ENCODE data around the gene SCEL. TPM values are rescaled to one million over a fixed set of nuclear protein-coding genes. Genes with fewer than 3 reads are reported as not detected.
"Not testable (repeated sequence)": the region's sequence is repeated elsewhere in the genome, so short reads cannot be mapped to it uniquely, and the experiment has no call there.

The SCEL gene
- polyA plus RNA-seq, 1 donor, result 1.9 TPM

DNA sequence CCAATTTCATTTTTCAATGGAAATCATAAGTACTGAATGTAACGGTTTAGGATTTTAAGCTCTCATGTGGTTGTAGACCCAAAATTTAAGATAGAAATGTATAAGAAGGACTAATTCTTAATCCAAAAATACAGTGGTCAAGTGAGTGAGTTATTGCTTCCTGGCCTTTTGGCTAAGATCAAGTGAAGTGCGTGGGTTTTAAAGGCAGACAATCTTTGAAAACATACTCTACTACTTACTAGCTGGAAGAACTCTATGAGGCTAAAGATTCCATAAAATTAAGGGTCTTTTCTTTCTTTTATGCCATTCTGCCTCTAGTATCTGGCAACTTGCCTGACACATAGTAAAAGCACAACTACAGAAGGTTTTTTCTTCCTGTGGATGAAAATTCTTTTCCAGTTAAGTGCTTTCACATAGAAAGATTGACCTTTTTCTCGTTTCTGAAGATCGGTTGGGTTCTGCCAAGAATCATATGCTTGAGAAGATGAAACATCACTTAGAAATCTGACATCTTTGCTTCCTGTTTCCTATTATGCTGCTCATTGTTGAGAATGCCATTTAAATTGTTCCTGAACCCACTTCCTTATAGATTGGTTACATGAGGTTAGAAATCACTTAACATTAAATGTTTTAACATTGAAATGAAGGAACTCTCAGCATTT lies 26.4 kb upstream of the SCEL start:
- no peak overlapping the region for H3K27ac ChIP-seq (ENCODE audit: low read length)
- no peak for DNase-seq
- 73% methylated on average over 2 of the region's 4 CpGs for WGBS (ENCODE audit: insufficient coverage, low lambda C conversion rate)
- no peak overlapping the region for H3K4me3 ChIP-seq (ENCODE audit: low read length)
- H3K9me3 ChIP-seq (ENCODE audit: control insufficient read depth, low read depth, low read length), result no peaks in the 10 kb centered on the region
- no peaks in the 10 kb centered on the region for H3K27me3 ChIP-seq (ENCODE audit: control insufficient read depth, insufficient read depth, low read length)
- H3K4me1 ChIP-seq (ENCODE audit: control insufficient read depth, insufficient read depth, low read length), result no peaks in the 10 kb centered on the region
- no peaks in the 10 kb centered on the region for H3K36me3 ChIP-seq (ENCODE audit: control insufficient read depth, insufficient read depth, low read length)

DNA sequence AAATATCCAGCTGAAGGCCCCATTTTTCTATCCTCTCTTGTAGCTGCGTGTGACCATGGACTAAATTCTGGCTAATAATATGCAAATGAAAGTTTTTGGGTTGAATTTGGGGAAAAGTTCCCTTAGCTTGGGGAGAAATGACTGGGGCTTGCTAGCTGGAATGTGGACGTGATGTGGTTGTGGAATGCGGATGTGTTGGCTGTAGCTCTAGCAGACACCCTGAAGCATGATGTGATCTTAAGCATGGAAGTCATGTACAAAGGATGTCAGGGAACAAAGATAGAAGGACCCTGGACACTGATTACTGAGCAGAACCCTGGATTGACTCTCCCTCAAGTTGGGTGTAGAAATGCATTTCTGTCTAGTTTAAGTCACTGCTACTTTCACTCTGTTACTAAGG lies 25.4 kb upstream of the SCEL start:
- no peak overlapping the region for H3K27ac ChIP-seq (ENCODE audit: low read length)
- no peaks in the 10 kb centered on the region for H3K36me3 ChIP-seq (ENCODE audit: control insufficient read depth, insufficient read depth, low read length)
- H3K4me3 ChIP-seq (ENCODE audit: low read length), result no peak overlapping the region
- DNase-seq, result no peak
- H3K9me3 ChIP-seq (ENCODE audit: control insufficient read depth, low read depth, low read length), result no peaks in the 10 kb centered on the region
- no peaks in the 10 kb centered on the region for H3K4me1 ChIP-seq (ENCODE audit: control insufficient read depth, insufficient read depth, low read length)
- 100% methylated on average over 1 of the region's 3 CpGs for WGBS (ENCODE audit: insufficient coverage, low lambda C conversion rate)
- no peaks in the 10 kb centered on the region for H3K27me3 ChIP-seq (ENCODE audit: control insufficient read depth, insufficient read depth, low read length)

DNA sequence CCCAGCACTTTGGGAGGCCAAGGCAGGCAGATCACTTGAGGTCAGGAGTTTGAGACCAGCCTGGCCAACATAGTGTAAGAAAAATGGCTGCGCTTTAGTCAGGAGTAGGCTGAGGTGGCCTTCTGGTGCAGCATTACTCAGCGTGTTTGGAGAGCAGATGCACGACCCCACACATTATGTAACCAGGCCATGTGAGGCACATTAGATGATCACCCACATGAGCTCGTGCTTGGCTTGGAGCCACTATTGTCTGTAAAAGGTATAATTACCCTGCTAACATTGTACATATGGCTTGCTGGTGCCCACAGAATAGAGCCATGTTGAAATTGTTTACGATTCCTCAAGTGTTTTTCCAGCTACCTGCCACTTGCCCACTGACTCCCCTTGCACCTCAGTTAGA lies 24.0 kb upstream of the SCEL start:
- Histone ChIP-seq H3K4me3 (ENCODE audit: low read length) (no peak overlapping the region), H3K27me3 (ENCODE audit: control insufficient read depth, insufficient read depth, low read length) (no peaks in the 10 kb centered on the region), H3K27ac (ENCODE audit: low read length) (no peak overlapping the region), H3K4me1 (ENCODE audit: control insufficient read depth, insufficient read depth, low read length) (no peaks in the 10 kb centered on the region), H3K36me3 (ENCODE audit: control insufficient read depth, insufficient read depth, low read length) (no peaks in the 10 kb centered on the region), H3K9me3 (ENCODE audit: control insufficient read depth, low read depth, low read length) (no peaks in the 10 kb centered on the region)
- DNase-seq, result no peak
- no CpG with 5 or more reads among the region's 5 CpGs for WGBS (ENCODE audit: insufficient coverage, low lambda C conversion rate)

DNA sequence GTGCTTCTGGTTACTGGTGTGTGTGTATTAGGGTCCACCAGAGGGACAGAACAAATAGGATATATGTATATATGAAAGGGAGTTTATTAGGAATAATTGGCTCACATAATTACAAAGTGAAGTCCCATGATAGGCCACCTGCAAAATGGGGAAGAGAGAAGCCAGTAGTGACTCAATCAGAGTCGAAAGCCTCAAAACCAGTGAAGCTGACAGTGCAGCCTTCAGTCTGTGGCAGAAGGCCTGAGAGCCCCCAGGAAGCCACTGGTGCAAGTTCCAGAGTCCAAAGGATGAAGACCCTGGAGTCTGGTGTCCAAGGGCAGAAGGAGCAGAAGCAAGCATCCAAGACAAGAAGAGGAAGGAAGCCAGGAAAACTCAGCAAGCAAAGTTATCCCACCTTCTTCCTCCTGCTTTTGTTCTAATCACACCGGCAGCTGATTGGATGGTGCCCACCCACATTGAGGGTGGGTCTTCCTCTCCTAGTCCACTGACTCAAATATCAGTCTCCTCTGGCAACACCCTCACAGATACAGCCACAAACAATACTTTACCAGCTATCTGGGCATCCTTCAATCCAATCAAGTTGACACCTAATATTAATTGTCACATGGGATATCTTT lies 21.7 kb upstream of the SCEL start:
- Histone ChIP-seq H3K4me3 (ENCODE audit: low read length) (no peak overlapping the region), H3K27ac (ENCODE audit: low read length) (no peak overlapping the region), H3K36me3 (ENCODE audit: control insufficient read depth, insufficient read depth, low read length) (no peaks in the 10 kb centered on the region), H3K27me3 (ENCODE audit: control insufficient read depth, insufficient read depth, low read length) (no peaks in the 10 kb centered on the region), H3K4me1 (ENCODE audit: control insufficient read depth, insufficient read depth, low read length) (no peaks in the 10 kb centered on the region), H3K9me3 (ENCODE audit: control insufficient read depth, low read depth, low read length) (no peaks in the 10 kb centered on the region)
- no peak for DNase-seq
- WGBS (ENCODE audit: insufficient coverage, low lambda C conversion rate), result 100% methylated on average over 1 of the region's 2 CpGs

DNA sequence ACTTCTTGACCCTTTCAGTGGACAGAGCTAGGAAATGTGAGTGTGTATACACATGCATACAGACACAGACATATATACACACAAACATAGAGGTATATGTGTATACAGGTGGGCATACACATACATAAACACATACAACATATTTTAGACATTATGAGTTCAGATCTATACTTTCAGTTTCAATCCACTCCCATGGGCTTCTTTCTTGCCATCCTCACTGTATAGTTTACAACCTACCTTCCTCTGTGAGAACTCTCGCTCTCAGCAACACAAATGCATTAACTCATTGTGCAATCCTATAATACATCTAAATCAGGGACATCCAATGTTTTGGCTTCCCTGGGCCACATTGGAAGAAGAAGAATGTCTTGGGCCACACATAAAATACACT lies 21.2 kb upstream of the SCEL start:
- Histone ChIP-seq H3K36me3 (ENCODE audit: control insufficient read depth, insufficient read depth, low read length) (no peaks in the 10 kb centered on the region), H3K9me3 (ENCODE audit: control insufficient read depth, low read depth, low read length) (no peaks in the 10 kb centered on the region), H3K4me3 (ENCODE audit: low read length) (no peak overlapping the region), H3K27ac (ENCODE audit: low read length) (no peak overlapping the region), H3K27me3 (ENCODE audit: control insufficient read depth, insufficient read depth, low read length) (no peaks in the 10 kb centered on the region), H3K4me1 (ENCODE audit: control insufficient read depth, insufficient read depth, low read length) (no peaks in the 10 kb centered on the region)
- no peak for DNase-seq
- 100% methylated on average over 1 of the region's 1 CpG for WGBS (ENCODE audit: insufficient coverage, low lambda C conversion rate)

DNA sequence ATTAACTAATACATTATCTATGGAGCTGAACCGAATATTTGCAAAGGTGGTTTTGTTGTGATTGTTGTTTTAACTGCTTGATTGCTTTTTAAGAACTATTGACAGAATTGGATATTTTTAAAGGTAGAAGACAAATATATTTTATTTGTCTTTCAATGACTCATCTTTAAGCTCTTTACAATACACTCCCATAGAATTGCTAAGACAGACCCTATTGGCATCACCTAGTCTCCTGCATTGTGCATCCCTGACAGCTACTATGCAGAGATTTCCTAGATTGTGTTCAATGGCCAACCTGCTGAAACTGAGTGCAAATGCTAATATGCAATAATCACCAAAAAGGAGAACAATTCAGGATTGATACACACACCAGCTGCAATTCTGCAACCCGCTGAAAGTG lies 19.7 kb upstream of the SCEL start:
- H3K9me3 ChIP-seq (ENCODE audit: control insufficient read depth, low read depth, low read length), result no peaks in the 10 kb centered on the region
- H3K27ac ChIP-seq (ENCODE audit: low read length), result no peak overlapping the region
- no CpG with 5 or more reads among the region's 2 CpGs for WGBS (ENCODE audit: insufficient coverage, low lambda C conversion rate)
- DNase-seq, result no peak
- no peak overlapping the region for H3K4me3 ChIP-seq (ENCODE audit: low read length)
- no peaks in the 10 kb centered on the region for H3K4me1 ChIP-seq (ENCODE audit: control insufficient read depth, insufficient read depth, low read length)
- H3K27me3 ChIP-seq (ENCODE audit: control insufficient read depth, insufficient read depth, low read length), result no peaks in the 10 kb centered on the region
- H3K36me3 ChIP-seq (ENCODE audit: control insufficient read depth, insufficient read depth, low read length), result no peaks in the 10 kb centered on the region

DNA sequence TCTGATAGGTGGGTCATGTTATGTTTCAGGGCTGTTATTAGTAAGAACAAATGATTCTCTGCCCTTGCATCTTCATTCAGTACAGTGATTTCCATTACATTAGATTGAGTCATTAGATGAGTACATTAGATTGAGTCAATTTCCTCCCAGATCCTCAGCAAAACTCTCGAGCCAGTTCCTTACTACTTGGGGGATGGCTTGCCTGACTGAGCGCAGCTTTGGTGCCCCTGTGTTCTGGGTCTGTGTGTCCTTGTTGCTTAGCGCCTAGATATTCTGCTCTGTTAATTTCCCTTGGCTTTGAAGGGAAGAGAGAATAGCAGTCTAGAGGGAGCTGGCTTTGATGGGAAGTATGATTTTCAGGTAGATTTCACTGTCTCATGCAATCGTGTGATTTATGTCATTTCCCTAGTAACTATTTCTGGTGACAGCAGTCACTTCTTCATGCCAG lies 19.1 kb upstream of the SCEL start:
- Histone ChIP-seq H3K27ac (ENCODE audit: low read length) (no peak overlapping the region), H3K27me3 (ENCODE audit: control insufficient read depth, insufficient read depth, low read length) (no peaks in the 10 kb centered on the region), H3K9me3 (ENCODE audit: control insufficient read depth, low read depth, low read length) (no peaks in the 10 kb centered on the region), H3K36me3 (ENCODE audit: control insufficient read depth, insufficient read depth, low read length) (no peaks in the 10 kb centered on the region), H3K4me1 (ENCODE audit: control insufficient read depth, insufficient read depth, low read length) (no peaks in the 10 kb centered on the region), H3K4me3 (ENCODE audit: low read length) (no peak overlapping the region)
- no CpG with 5 or more reads among the region's 4 CpGs for WGBS (ENCODE audit: insufficient coverage, low lambda C conversion rate)
- DNase-seq, result no peak

DNA sequence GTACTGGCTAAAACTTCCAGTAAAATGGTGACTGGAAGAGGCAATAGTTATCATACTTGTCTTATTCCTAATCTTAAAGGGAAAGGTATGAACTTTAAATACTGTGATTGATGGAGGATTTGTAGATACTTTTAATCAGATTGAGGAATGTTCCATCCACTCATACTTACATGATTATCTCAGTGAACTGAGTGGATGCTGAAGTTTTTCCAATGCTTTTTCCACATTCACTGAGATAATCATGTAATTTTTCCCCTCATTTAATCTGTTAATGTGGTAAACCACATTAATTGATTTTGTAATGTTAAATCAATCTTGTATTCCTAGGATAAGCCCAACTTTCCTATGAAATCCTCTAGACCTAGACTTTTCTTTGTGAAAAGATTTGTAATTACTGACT lies 17.2 kb upstream of the SCEL start:
- H3K36me3 ChIP-seq (ENCODE audit: control insufficient read depth, insufficient read depth, low read length), result no peaks in the 10 kb centered on the region
- H3K9me3 ChIP-seq (ENCODE audit: control insufficient read depth, low read depth, low read length), result no peaks in the 10 kb centered on the region
- H3K4me3 ChIP-seq (ENCODE audit: low read length), result no peak overlapping the region
- no peaks in the 10 kb centered on the region for H3K27me3 ChIP-seq (ENCODE audit: control insufficient read depth, insufficient read depth, low read length)
- H3K4me1 ChIP-seq (ENCODE audit: control insufficient read depth, insufficient read depth, low read length), result no peaks in the 10 kb centered on the region
- DNase-seq, result no peak
- H3K27ac ChIP-seq (ENCODE audit: low read length), result no peak overlapping the region

DNA sequence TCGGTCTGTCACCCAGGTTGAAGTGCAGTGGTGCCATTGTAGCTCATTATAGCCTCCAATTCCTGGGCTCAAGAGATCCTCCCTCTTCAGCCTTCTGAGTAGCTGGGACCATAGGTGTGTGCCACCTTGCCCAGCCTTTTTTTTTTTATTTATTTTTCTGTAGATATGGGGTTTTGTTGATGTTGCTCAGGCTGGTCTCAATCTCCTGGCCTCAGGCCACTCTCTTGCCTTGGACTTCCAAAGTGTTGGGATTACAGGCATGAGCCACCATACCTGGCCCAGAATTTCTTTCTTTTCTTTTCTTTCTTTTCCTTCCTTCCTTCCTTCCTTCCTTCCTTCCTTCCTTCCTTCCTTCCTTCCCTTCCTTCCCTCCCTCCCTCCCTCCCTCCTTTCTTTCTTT lies 16.1 kb upstream of the SCEL start:
- not testable (repeated sequence) for H3K36me3 ChIP-seq (ENCODE audit: control insufficient read depth, insufficient read depth, low read length); H3K9me3 ChIP-seq (ENCODE audit: control insufficient read depth, low read depth, low read length); H3K4me1 ChIP-seq (ENCODE audit: control insufficient read depth, insufficient read depth, low read length); DNase-seq; H3K4me3 ChIP-seq (ENCODE audit: low read length); H3K27me3 ChIP-seq (ENCODE audit: control insufficient read depth, insufficient read depth, low read length); H3K27ac ChIP-seq (ENCODE audit: low read length)
- WGBS (ENCODE audit: insufficient coverage, low lambda C conversion rate), result no CpG with 5 or more reads among the region's 1 CpG

DNA sequence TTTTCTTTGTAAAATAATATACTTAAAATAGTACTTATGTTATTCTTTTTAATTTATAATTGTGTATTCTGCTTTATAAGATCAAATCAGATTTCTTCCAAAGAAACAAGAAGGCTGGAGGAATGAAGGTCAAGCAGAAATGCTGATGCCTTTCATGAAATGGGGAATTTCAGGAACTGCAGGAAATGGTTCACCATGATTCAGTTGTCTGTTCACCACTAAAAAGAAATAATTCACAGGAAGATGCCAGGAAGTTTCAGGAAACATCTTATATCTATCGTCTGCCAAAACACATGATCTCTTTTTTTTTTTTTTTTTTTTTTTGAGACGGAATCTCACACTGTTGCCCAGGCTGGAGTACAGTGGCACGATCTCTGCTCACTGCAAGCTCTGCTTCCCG lies 15.7 kb upstream of the SCEL start:
- no peak overlapping the region for H3K4me3 ChIP-seq (ENCODE audit: low read length)
- no peaks in the 10 kb centered on the region for H3K9me3 ChIP-seq (ENCODE audit: control insufficient read depth, low read depth, low read length)
- no peaks in the 10 kb centered on the region for H3K27me3 ChIP-seq (ENCODE audit: control insufficient read depth, insufficient read depth, low read length)
- no peaks in the 10 kb centered on the region for H3K36me3 ChIP-seq (ENCODE audit: control insufficient read depth, insufficient read depth, low read length)
- no peaks in the 10 kb centered on the region for H3K4me1 ChIP-seq (ENCODE audit: control insufficient read depth, insufficient read depth, low read length)
- DNase-seq, result no peak
- WGBS (ENCODE audit: insufficient coverage, low lambda C conversion rate), result no CpG with 5 or more reads among the region's 4 CpGs
- no peak overlapping the region for H3K27ac ChIP-seq (ENCODE audit: low read length)

DNA sequence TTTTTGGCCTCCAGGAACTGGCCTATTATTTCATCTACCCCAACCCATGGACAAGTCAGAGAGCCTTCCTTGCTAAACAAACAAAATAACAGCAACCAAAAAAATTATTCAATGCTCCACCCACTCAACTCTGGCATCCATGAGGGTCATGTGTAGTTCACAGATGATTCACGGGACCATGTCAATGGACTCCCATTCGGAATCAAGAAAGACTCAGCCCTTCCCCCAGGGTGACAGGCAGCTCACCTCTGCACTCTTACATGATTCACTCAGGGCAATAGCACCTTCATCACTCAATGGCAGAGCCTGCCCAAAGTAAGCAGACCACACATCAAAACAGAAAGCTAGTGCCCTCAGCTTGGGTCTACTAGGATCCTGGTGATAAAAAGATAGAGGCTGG lies 14.3 kb upstream of the SCEL start:
- no CpG with 5 or more reads among the region's 2 CpGs for WGBS (ENCODE audit: insufficient coverage, low lambda C conversion rate)
- H3K4me1 ChIP-seq (ENCODE audit: control insufficient read depth, insufficient read depth, low read length), result no peaks in the 10 kb centered on the region
- H3K27ac ChIP-seq (ENCODE audit: low read length), result no peak overlapping the region
- H3K4me3 ChIP-seq (ENCODE audit: low read length), result no peak overlapping the region
- H3K36me3 ChIP-seq (ENCODE audit: control insufficient read depth, insufficient read depth, low read length), result no peaks in the 10 kb centered on the region
- H3K27me3 ChIP-seq (ENCODE audit: control insufficient read depth, insufficient read depth, low read length), result no peaks in the 10 kb centered on the region
- no peak for DNase-seq
- H3K9me3 ChIP-seq (ENCODE audit: control insufficient read depth, low read depth, low read length), result no peaks in the 10 kb centered on the region
